Uterus (tissue), 2 donors: ENCODE data around the gene FLYWCH2.

Source experiments
- POLR2A ChIP-seq, 2 donors: fragments of 450-650 bp; IDR thresholded peaks; one replicate each; pipeline ENCODE4 v1.6.1; 2016; ENCODE audit warnings: antibody characterized with exemption in 2 of 2, mild to moderate bottlenecking in 1 of 2, moderate library complexity in 1 of 2
- TF ChIP-seq, protein P1 (sequence below), 4 experiments: fragments of 200-600 bp in 2 of 4; fragments of 450-650 bp in 2 of 4; sonication (generic) in 2 of 4; IDR thresholded peaks; one replicate each; pipeline ENCODE4 v1.5.1; 2016 to 2019; ENCODE audit warnings: antibody characterized with exemption in 4 of 4, mild to moderate bottlenecking in 2 of 4, moderate library complexity in 1 of 4

DNA sequence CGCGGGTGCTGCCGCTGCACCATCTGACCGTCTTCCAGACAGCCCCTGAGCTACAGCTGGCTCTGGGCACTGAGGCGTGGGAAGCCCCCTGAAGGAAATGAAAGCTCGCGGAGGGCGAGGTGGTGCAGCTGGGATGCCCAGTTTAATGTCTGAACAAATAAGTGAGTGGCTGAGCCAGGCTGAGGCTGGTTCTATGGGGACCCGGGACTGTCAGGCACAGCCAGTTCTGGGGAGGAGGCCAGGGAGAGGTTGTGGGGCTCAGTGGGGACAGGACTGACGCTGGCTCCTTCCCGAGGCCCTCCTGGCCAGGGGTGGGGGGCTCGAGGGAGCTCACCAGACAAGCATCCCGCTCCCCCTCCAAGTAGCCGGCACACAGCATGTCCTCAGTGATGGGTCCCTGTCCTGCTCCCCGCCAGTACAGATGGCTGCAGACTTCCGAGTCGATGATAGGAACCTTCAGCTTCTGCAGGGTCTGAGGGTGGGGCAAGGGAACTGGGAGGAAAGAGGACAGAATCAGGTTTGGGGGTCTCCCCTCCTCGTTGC, 29.4 kb upstream of the FLYWCH2 start:
- TF ChIP-seq, protein P1, sequence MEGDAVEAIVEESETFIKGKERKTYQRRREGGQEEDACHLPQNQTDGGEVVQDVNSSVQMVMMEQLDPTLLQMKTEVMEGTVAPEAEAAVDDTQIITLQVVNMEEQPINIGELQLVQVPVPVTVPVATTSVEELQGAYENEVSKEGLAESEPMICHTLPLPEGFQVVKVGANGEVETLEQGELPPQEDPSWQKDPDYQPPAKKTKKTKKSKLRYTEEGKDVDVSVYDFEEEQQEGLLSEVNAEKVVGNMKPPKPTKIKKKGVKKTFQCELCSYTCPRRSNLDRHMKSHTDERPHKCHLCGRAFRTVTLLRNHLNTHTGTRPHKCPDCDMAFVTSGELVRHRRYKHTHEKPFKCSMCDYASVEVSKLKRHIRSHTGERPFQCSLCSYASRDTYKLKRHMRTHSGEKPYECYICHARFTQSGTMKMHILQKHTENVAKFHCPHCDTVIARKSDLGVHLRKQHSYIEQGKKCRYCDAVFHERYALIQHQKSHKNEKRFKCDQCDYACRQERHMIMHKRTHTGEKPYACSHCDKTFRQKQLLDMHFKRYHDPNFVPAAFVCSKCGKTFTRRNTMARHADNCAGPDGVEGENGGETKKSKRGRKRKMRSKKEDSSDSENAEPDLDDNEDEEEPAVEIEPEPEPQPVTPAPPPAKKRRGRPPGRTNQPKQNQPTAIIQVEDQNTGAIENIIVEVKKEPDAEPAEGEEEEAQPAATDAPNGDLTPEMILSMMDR (IDR thresholded peaks at IDR 0.05): no peak
- no peak for TF ChIP-seq POLR2A (IDR thresholded peaks at IDR 0.05)
